Upper lobe of right lung (tissue), 1 donor: Measurements from ENCODE around the gene NCOA7. TPM values are rescaled to one million over a fixed set of nuclear protein-coding genes. Genes with fewer than 3 reads are reported as not detected.

Source experiments
- ATAC-seq: fragments of 200-7000 bp; cut with Tn5 transposase; one replicate; pipeline ENCODE4 v1.9.1; 2020; ENCODE audit warnings: mild to moderate bottlenecking, moderate library complexity
- DNase-seq: peaks from one replicate; pipeline ENCODE4 v3.0.0-alpha.2; 2020
- H3K27ac ChIP-seq: fragments of 200-600 bp; one replicate; pipeline ENCODE4 v1.8.0; 2022
- H3K27me3 ChIP-seq: fragments of 200-600 bp; one replicate; pipeline ENCODE4 v1.8.0; 2022; ENCODE audit warnings: mild to moderate bottlenecking
- H3K36me3 ChIP-seq: fragments of 200-600 bp; one replicate; pipeline ENCODE4 v1.8.0; 2022
- H3K4me1 ChIP-seq: fragments of 200-600 bp; one replicate; pipeline ENCODE4 v1.8.0; 2022
- H3K4me3 ChIP-seq: fragments of 200-600 bp; one replicate; pipeline ENCODE4 v1.8.0; 2022; ENCODE audit warnings: mild to moderate bottlenecking
- H3K9me3 ChIP-seq: fragments of 200-600 bp; one replicate; pipeline ENCODE4 v1.8.0; 2022
- intact Hi-C: fragments of 100-400 bp; cut with DNase I; formaldehyde crosslinking; loops from one replicate; pipeline ENCODE4 v1.11.0; 2022
- total RNA-seq: library from RNA; stranded (reverse); fragmentation: NEBNext Ultra II Directional; extraction: Animal tissue kit (Norgen Biotek cat#: 25700); gene quantifications from one replicate; pipeline ENCODE4 v1.2.1, GENCODE V29; 2021
- TF ChIP-seq, protein P1 (sequence below): fragments of 200-600 bp; IDR thresholded peaks from one replicate; pipeline ENCODE4 v1.8.0; 2022; ENCODE audit warnings: antibody characterized with exemption
- donor health status: DM: no; HTN: yes; CAD: no; lungs with severe emphysema.

The NCOA7 gene
- total RNA-seq, 1 donor from 2014 or later: 80.8 TPM

DNA sequence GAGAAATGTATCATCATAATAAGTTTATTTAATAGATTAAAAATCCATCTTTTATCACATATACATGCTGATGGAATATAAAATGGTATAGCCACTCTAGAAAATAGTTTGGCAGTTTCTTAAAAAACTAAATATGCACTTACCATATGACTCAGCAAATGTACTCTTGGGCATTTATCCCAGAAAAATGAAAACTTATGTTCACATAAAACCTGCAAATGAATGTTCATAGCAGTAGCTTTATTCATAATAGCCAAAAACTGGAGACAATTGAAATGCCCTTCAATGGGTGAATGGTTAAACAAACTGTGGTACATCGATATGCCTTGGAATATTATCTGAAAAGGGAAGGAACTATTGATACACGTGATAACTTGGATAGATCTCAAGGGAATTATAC is 6.4 kb upstream of the NCOA7 start:
- Histone ChIP-seq H3K4me3 (no peak overlapping the region), H3K4me1 (peaks cover 12% of the 10 kb centered on the region), H3K27me3 (no peaks in the 10 kb centered on the region), H3K27ac (no peak overlapping the region), H3K9me3 (no peaks in the 10 kb centered on the region), H3K36me3 (no peaks in the 10 kb centered on the region)
- DNase-seq (no peak), ATAC-seq (no peak)
- TF ChIP-seq, protein P1, sequence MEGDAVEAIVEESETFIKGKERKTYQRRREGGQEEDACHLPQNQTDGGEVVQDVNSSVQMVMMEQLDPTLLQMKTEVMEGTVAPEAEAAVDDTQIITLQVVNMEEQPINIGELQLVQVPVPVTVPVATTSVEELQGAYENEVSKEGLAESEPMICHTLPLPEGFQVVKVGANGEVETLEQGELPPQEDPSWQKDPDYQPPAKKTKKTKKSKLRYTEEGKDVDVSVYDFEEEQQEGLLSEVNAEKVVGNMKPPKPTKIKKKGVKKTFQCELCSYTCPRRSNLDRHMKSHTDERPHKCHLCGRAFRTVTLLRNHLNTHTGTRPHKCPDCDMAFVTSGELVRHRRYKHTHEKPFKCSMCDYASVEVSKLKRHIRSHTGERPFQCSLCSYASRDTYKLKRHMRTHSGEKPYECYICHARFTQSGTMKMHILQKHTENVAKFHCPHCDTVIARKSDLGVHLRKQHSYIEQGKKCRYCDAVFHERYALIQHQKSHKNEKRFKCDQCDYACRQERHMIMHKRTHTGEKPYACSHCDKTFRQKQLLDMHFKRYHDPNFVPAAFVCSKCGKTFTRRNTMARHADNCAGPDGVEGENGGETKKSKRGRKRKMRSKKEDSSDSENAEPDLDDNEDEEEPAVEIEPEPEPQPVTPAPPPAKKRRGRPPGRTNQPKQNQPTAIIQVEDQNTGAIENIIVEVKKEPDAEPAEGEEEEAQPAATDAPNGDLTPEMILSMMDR: no peak
- intact Hi-C loops: no loop called here

DNA sequence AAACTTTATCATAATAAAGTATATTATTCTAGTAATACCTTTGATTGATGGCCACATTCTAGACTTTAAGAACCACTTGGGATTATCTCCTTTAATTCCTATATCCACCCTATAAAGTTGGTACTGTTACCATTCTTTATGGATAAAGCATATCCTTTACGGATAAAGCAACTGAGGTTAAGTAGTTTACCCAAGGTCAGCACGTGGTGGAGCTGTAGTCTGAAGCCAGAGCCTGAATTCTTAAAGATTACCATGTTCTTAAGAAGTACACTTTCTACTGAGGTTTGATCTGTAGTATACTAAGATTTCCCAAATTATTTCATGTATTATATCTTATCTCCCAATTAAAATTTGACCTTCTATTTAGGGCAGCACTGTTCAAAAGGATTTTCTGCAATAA is 3.0 kb upstream of the NCOA7 start:
- ATAC-seq: no peak
- TF ChIP-seq, protein P1: peak; percentile 42
- Histone ChIP-seq H3K9me3 (no peaks in the 10 kb centered on the region), H3K27me3 (no peaks in the 10 kb centered on the region), H3K4me1 (peaks cover 24% of the 10 kb centered on the region), H3K36me3 (no peaks in the 10 kb centered on the region), H3K4me3 (no peak overlapping the region), H3K27ac (no peak overlapping the region)
- no peak for DNase-seq
- intact Hi-C loops: no loop called here

DNA sequence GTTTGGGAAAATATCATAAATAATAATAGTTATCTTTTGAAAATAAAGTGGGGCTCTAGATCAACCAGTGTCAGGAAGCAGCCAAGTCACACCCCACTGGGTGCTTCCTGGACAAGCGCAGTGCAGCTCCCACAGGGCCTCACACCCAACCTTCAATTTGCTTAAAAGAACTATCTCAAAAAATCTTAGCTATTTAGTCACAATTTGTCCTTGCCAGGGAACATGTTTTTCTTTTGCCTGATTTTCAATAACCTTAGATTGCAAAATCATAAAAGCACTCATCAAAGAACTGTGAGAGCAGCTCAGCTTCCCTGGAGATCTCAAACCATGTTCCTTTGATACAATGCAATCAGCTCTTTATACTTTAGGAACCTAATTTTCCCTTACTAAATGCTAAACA is 1.6 kb upstream of the NCOA7 start:
- intact Hi-C loops: no loop called here
- ATAC-seq: no peak
- H3K27ac ChIP-seq: peak overlapping the region; percentile 96
- no peaks in the 10 kb centered on the region for H3K27me3 ChIP-seq
- peak overlapping the region; percentile 92 for H3K4me3 ChIP-seq
- H3K4me1 ChIP-seq: peaks cover 38% of the 10 kb centered on the region
- no peaks in the 10 kb centered on the region for H3K9me3 ChIP-seq
- no peaks in the 10 kb centered on the region for H3K36me3 ChIP-seq
- no peak for DNase-seq
- TF ChIP-seq, protein P1: no peak

DNA sequence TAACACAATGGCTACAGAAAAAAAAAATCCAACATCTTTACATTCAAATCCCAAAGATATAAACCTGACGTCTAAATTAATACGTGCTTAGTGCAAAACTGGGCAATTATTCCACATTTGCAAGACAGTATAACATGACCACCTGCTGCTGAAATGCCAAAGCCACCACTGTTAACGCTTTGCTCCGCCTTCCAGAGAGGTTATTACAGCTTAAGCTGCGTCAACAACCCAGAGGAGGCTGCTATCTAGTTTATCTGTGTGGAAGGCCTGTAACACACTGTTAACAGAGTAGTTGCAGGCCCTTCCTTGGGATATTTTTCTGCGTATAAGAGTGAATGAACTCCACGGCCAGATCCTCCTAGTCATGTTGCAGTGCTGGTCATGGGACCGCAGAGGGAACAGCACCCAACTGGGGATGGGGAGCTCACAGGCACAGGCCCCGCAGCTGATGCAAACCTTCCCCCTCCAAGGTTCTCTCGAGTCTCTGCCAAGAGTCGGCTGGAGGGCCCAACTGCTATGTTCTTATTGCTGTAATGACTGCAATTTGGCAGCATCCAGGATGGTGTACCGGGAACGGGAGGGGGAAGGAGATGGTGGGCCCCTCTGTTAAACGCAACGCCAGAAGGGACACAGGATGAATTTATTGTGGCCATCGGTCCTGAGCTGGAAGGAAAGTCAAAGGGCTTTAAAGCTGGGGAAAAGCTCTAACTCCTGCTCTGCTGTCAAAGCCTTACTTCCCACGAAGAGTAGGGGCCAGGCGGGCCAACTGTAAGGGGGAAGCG is 993 bp upstream of the NCOA7 start:
- H3K4me1 ChIP-seq: peaks cover 44% of the 10 kb centered on the region

DNA sequence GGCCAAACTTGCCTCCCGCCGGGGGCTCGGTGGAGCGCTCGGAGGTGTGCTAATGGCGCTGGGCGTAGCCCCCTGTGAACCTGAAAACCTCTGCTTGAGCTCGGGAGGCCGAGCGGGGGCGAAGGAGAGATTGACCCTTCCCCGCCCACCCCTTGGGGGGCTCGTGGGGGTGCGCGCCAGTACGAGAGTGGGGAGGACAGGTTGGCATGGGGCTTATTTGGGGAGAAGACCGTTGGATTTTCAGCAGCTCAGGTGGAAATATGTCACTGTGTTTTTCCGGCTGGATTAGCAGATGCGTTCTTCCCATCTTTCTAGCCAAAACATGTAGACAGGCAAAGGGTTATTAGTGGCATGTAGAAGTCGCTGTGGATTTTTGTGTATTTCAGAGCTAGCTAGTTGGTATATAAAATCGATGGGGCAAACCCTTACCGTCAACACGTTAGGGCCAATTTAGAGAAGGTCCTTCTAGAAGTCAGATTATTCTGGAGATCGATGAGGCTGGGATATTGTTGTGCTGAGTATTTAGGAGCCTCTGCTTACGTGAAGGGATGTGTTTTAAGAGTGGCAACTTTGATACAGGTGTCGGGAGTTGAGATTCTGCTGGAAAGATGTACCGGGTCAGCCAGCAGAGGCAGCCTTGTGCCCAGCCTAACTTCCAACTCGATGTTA is 525 bp downstream of the NCOA7 start:
- Histone ChIP-seq H3K4me3 (peak overlapping the region; percentile 92), H3K4me1 (peaks cover 47% of the 10 kb centered on the region), H3K27ac (peak overlapping the region; percentile 96), H3K36me3 (no peaks in the 10 kb centered on the region), H3K27me3 (no peaks in the 10 kb centered on the region), H3K9me3 (no peaks in the 10 kb centered on the region)
- ATAC-seq: peak; percentile 55
- intact Hi-C loops: loop anchor here (10.0 kb wide), 1 partner anchor 164 kb away; the partner anchor contains the start of gene HINT3
- no peak for DNase-seq
- TF ChIP-seq, protein P1: peak; percentile 60

More for the DNA sequence above, 993 bp upstream of the NCOA7 start:
- DNase-seq (peak; percentile 74), ATAC-seq (peak; percentile 38)
- H3K4me3 ChIP-seq: peak overlapping the region; percentile 92
- peak overlapping the region; percentile 96 for H3K27ac ChIP-seq
- no peaks in the 10 kb centered on the region for H3K27me3 ChIP-seq
- intact Hi-C loops: loop anchor here (10.0 kb wide), 1 partner anchor 165 kb away; the partner anchor contains the start of gene HINT3
- TF ChIP-seq, protein P1: no peak
- no peaks in the 10 kb centered on the region for H3K9me3 ChIP-seq
- no peaks in the 10 kb centered on the region for H3K36me3 ChIP-seq
